AG04449 (cell line): ENCODE data around the gene CREB3.

Experiments
- CTCF ChIA-PET: fragments of 350-600 bp; formaldehyde crosslinking; extraction: SDS; loops from one replicate; lab custom pipeline; 2021; ENCODE audit warnings: antibody characterized with exemption; lab: Yijun Ruan, JAX
- POLR2A ChIA-PET: fragments of 400-600, 350-600 bp; formaldehyde crosslinking; extraction: SDS; loops from one replicate; lab custom pipeline; 2020; ENCODE audit warnings: antibody characterized with exemption, inconsistent platforms; lab: Yijun Ruan, JAX
- DNase-seq: peaks from one replicate; pipeline ENCODE4 v3.0.0-alpha.2; 2010; ENCODE audit warnings: low read depth, low spot score
- H3K4me3 ChIP-seq: 2 replicates; pipeline ENCODE4 v1.5.1; 2011; ENCODE audit warnings: low read depth, mild to moderate bottlenecking, control low read depth, low read length
- TF ChIP-seq, protein P1 (sequence below): IDR thresholded peaks from one replicate; pipeline ENCODE4 v1.5.1; 2011; ENCODE audit warnings: mild to moderate bottlenecking, moderate library complexity, low read length, control low read depth, inconsistent platforms; ENCODE audit not compliant: insufficient read depth; ENCODE audit errors: missing control alignments

The CREB3 gene

DNA sequence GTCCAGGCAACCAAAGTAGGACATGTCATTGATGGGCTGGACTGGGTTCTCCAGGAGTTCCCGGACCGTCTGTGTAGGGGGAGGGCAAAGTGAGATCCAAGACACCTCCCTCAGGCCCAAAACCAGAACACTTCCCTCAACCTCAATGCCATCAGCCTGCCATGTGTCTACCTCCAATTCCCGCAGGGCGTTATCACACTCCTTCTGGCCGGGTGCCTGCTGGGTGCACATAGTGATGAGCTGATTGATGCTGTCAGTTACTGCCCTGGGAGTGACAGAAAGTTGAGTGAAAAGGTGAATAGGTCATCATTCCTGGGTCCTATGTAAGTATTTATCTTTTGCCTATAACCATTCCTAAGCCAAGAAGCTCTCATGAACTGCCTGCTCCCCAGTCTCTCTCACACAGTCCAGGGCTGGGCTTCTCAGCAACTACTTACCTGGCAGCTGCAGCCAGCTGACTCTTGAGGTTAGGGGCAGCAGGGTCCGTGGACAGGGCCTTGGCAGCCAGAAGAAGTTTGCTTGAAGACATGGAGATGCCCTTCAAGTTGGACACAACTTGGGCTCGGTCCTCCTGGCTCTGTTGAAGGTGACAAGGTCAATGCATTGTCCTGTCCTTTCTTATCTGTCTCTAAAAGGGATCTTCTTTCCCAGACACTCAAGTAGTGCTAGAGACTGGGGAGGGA lies 21.5 kb upstream of the CREB3 start:
- ChIA-PET CTCF (interaction anchor here (31.2 to 34.3 kb wide), 2 partner anchors 7 to 8 kb away, joined by 816 read pairs; partner anchors contain the start of genes CREB3, TLN1 and TPM2), POLR2A (interaction anchor here (0.7 to 3.0 kb wide), 4 partner anchors 10 to 21 kb away, joined by 3 to 16 read pairs (median 6); partner anchors contain the start of gene TPM2)
- H3K4me3 ChIP-seq: no peak overlapping the region
- TF ChIP-seq, protein P1, sequence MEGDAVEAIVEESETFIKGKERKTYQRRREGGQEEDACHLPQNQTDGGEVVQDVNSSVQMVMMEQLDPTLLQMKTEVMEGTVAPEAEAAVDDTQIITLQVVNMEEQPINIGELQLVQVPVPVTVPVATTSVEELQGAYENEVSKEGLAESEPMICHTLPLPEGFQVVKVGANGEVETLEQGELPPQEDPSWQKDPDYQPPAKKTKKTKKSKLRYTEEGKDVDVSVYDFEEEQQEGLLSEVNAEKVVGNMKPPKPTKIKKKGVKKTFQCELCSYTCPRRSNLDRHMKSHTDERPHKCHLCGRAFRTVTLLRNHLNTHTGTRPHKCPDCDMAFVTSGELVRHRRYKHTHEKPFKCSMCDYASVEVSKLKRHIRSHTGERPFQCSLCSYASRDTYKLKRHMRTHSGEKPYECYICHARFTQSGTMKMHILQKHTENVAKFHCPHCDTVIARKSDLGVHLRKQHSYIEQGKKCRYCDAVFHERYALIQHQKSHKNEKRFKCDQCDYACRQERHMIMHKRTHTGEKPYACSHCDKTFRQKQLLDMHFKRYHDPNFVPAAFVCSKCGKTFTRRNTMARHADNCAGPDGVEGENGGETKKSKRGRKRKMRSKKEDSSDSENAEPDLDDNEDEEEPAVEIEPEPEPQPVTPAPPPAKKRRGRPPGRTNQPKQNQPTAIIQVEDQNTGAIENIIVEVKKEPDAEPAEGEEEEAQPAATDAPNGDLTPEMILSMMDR: no peak
- DNase-seq: no peak

DNA sequence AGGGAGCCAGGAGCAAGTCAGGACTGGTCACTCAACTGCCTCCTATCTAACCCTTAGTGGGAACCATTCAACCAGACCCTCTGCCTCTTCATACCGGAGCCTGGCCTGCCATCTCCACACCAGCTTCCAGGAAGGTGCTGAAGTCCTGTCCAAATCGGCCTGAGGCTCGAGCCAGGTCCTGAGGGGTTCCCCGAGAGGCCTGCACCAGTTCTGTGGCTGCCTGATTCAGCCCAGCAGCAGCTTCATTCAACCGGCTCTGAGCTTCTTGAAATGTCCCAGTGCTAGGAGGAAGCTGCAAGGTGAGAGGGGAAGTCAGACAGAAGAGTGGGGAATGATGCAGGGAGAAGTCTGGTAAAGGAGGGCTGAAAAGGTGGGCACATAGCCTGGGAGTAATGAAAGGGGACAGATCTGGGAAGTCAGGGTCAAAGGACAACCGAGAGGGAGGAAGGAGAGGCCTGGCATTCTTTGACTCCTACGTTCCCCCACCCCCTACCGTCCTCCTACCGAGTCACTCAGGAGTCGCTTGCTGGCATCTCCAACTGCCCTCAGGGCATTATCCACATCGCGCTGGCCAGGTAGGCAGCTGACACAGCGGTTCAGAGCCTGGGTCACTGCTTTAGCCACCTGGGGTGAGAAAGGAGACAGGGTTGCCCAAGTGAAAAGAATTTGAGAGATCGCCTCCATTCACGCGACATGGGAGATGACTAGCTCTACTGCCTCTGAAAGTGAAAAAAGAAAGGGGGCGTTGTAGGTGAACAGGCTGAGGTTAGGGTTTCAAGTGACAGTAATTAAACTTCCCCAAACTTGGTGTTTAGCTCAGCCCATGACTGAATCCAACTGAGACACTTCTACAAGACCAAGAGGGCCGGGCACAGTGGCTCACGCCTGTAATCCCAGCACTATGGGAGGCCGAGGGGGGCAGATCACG lies 20.7 kb upstream of the CREB3 start:
- ChIA-PET CTCF (interaction anchor here (1.1 to 34.3 kb wide), 4 partner anchors 6 to 108 kb away, joined by 4 to 816 read pairs (median 410); partner anchors contain the start of genes CREB3, TLN1 and TPM2), POLR2A (interaction anchor here (0.7 to 3.0 kb wide), 7 partner anchors 10 to 22 kb away, joined by 3 to 16 read pairs (median 5); partner anchors contain the start of genes CREB3, TLN1 and TPM2)
- TF ChIP-seq, protein P1: no peak
- DNase-seq: no peak
- no peak overlapping the region for H3K4me3 ChIP-seq

DNA sequence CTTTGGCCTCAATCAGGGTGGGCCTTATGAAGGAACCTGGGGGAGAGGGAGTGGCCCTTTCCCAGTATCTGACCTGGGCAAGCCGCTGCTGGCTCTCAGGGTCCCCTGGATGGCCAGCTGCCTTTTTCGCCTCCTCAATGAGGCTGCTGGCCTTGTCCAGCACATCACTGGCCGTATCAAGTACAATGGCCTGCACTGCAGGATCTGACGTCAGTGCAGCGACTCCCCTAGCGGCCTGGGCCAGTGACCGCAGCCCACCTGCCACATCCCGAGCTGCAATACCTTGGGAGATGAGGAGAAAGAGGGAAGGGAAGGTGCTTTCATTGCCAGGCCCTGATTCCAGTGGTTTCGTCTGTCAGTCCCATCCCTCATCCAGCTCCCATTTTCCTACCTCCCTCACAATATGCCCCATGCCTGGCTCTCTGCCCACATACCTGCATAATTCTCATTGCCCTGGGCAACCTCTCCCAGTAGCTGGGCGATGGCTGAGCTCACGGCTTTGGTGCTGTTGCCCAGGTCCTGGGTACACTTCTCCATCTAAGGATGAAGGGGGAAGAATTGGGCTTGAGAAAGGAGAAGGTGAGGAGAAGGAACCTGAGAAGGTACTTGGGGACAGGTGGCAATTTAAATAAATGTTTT lies 19.6 kb upstream of the CREB3 start:
- CTCF ChIA-PET: interaction anchor here (1.1 to 34.3 kb wide), 4 partner anchors 5 to 109 kb away, joined by 4 to 816 read pairs (median 410); partner anchors contain the start of genes CREB3, TLN1 and TPM2

DNA sequence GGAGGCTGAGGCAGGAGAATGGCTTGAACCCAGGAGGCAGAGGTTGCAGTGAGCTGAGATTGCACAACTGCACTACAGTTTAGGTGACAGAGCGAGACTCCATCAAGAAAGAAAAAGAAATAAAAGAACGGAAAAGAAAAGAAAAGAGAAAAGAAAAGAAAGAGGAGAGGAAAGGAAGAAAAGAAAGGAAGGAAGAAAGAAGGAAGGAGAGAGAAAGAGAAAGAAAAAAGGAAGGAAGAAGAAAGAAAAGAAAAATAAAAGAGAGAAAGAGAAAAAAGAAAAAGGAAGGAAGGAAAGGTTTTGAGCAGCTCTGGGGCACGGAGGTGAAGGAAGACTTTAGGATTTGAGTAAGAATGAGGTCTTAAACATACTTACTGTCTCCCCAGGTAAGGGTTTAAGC lies 18.9 kb upstream of the CREB3 start:
- POLR2A ChIA-PET: interaction anchor here (0.5 to 1.9 kb wide), 5 partner anchors 9 to 35 kb away, joined by 3 to 12 read pairs (median 4); no protein-coding TSS in a partner anchor
- TF ChIP-seq, protein P1: no peak
- no peak for DNase-seq
- H3K4me3 ChIP-seq: no peak overlapping the region
- CTCF ChIA-PET: interaction anchor here (1.5 to 34.3 kb wide), 3 partner anchors 4 to 56 kb away, joined by 5 to 816 read pairs (median 816); partner anchors contain the start of genes CCDC107, CREB3, RMRP and TLN1

More for the DNA sequence above, 19.6 kb upstream of the CREB3 start:
- TF ChIP-seq, protein P1: no peak
- H3K4me3 ChIP-seq: no peak overlapping the region
- POLR2A ChIA-PET: interaction anchor here (0.6 to 3.0 kb wide), 5 partner anchors 9 to 20 kb away, joined by 3 to 12 read pairs (median 4); partner anchors contain the start of genes CREB3 and TLN1
- DNase-seq: no peak

DNA sequence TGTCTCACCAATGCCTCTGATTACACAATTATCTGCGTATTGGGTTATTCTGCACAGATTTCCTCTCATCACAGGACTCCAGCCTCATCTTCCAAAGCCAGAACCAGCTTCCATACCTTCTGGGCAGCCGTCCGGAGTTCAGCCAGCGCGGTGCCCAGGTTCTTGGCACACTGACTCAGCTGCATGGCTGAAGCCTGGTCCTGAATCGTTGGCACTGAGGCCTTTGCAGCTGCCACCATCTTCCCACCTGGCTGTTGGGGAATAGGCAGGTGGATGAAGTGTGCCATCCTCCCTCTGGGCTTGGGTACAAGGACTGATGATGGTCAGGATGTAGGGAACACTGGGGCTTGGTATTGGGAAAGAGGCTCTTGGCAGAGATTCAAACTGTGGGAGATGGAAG lies 18.3 kb upstream of the CREB3 start:
- ChIA-PET CTCF (interaction anchor here (1.5 to 34.3 kb wide), 3 partner anchors 4 to 56 kb away, joined by 5 to 816 read pairs (median 816); partner anchors contain the start of genes CCDC107, CREB3, RMRP and TLN1), POLR2A (interaction anchor here (0.8 to 4.7 kb wide), 4 partner anchors 9 to 23 kb away, joined by 3 to 36 read pairs (median 6); no protein-coding TSS in a partner anchor)
- TF ChIP-seq, protein P1: no peak
- DNase-seq: no peak
- H3K4me3 ChIP-seq: no peak overlapping the region
